ENCODE measurements around the gene LRP5.

DNA sequence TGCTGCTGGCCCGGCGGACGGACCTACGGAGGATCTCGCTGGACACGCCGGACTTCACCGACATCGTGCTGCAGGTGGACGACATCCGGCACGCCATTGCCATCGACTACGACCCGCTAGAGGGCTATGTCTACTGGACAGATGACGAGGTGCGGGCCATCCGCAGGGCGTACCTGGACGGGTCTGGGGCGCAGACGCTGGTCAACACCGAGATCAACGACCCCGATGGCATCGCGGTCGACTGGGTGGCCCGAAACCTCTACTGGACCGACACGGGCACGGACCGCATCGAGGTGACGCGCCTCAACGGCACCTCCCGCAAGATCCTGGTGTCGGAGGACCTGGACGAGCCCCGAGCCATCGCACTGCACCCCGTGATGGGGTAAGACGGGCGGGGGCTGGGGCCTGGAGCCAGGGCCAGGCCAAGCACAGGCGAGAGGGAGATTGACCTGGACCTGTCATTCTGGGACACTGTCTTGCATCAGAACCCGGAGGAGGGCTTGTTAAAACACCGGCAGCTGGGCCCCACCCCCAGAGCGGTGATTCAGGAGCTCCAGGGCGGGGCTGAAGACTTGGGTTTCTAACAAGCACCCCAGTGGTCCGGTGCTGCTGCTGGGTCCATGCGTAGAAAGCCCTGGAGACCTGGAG is 74.1 kb downstream of the LRP5 start:
- TF ChIP-seq POLR2A (IDR thresholded peaks at IDR 0.05) (no peak), POLR2AphosphoS5 (IDR thresholded peaks at IDR 0.05) (no peak)
- TF ChIP-seq, protein P1, sequence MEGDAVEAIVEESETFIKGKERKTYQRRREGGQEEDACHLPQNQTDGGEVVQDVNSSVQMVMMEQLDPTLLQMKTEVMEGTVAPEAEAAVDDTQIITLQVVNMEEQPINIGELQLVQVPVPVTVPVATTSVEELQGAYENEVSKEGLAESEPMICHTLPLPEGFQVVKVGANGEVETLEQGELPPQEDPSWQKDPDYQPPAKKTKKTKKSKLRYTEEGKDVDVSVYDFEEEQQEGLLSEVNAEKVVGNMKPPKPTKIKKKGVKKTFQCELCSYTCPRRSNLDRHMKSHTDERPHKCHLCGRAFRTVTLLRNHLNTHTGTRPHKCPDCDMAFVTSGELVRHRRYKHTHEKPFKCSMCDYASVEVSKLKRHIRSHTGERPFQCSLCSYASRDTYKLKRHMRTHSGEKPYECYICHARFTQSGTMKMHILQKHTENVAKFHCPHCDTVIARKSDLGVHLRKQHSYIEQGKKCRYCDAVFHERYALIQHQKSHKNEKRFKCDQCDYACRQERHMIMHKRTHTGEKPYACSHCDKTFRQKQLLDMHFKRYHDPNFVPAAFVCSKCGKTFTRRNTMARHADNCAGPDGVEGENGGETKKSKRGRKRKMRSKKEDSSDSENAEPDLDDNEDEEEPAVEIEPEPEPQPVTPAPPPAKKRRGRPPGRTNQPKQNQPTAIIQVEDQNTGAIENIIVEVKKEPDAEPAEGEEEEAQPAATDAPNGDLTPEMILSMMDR (IDR thresholded peaks at IDR 0.05): no peak
